Neuronal stem cell (in vitro differentiated cells): Measurements from ENCODE around the gene HSD3B7.
A peak's percentile ranks its signal among the peaks of the same experiment; 100 is the strongest.

Experiments
- DNase-seq: peaks from one replicate; pipeline ENCODE4 v3.0.0-alpha.2; 2013; ENCODE audit warnings: low spot score
- H2AFZ ChIP-seq: one replicate; pipeline ENCODE4 v1.6.1; 2013; ENCODE audit warnings: mild to moderate bottlenecking, low read length, inconsistent platforms
- H2AK5ac ChIP-seq: 2 replicates; pipeline ENCODE4 v1.6.1; 2013; ENCODE audit warnings: low read depth, mild to moderate bottlenecking, inconsistent platforms, low read length, moderate library complexity, mixed read lengths
- H2BK120ac ChIP-seq: 2 replicates; pipeline ENCODE4 v1.6.1; 2013; ENCODE audit warnings: low read depth, mild to moderate bottlenecking, inconsistent platforms, low read length, moderate library complexity, mixed read lengths
- H2BK12ac ChIP-seq: one replicate; pipeline ENCODE4 v1.6.1; 2013; ENCODE audit warnings: low read length, inconsistent platforms
- H2BK15ac ChIP-seq: 2 replicates; pipeline ENCODE4 v1.6.1; 2013; ENCODE audit warnings: mild to moderate bottlenecking, low read length, inconsistent platforms, mixed read lengths
- H2BK5ac ChIP-seq: one replicate; pipeline ENCODE4 v1.6.1; 2013; ENCODE audit warnings: inconsistent platforms, mild to moderate bottlenecking, low read length, moderate library complexity
- H3K14ac ChIP-seq: one replicate; pipeline ENCODE4 v1.6.1; 2013; ENCODE audit warnings: low read length, inconsistent platforms
- H3K18ac ChIP-seq: 2 replicates; pipeline ENCODE4 v1.6.1; 2013; ENCODE audit warnings: low read length, inconsistent platforms
- H3K23ac ChIP-seq: 2 replicates; pipeline ENCODE4 v1.6.1; 2013; ENCODE audit warnings: low read depth, mild to moderate bottlenecking, mixed read lengths, low read length, inconsistent platforms; ENCODE audit not compliant: poor library complexity
- H3K27ac ChIP-seq: replicated peaks from 3 replicates; pipeline ENCODE4 v1.5.1; 2013; ENCODE audit warnings: low read length, inconsistent platforms
- H3K27me3 ChIP-seq, 3 experiments: 2 replicates each; pipeline ENCODE4 v1.6.1; 2013; ENCODE audit warnings: low read length in 3 of 3, mild to moderate bottlenecking in 2 of 3, inconsistent platforms in 1 of 3, low read depth in 1 of 3, mixed read lengths in 1 of 3, moderate library complexity in 1 of 3; ENCODE audit not compliant: control insufficient read depth in 3 of 3, insufficient read depth in 3 of 3
- H3K36me3 ChIP-seq, 2 donors: replicated peaks in 1 of 2; 2 replicates each; pipeline ENCODE4 v1.6.1; 2013; ENCODE audit warnings: low read length in 2 of 2; ENCODE audit not compliant: control insufficient read depth in 2 of 2, insufficient read depth in 2 of 2
- H3K4ac ChIP-seq: 2 replicates; pipeline ENCODE4 v1.6.1; 2013; ENCODE audit warnings: inconsistent platforms, mild to moderate bottlenecking, low read length, moderate library complexity
- H3K4me1 ChIP-seq, 2 donors: 1 replicate in 1 of 2; 2 replicates in 1 of 2; pipeline ENCODE4 v1.6.1; 2013; ENCODE audit warnings: low read length in 2 of 2, low read depth in 1 of 2; ENCODE audit not compliant: control insufficient read depth in 2 of 2, insufficient read depth in 1 of 2
- H3K4me2 ChIP-seq: one replicate; pipeline ENCODE4 v1.6.1; 2013; ENCODE audit warnings: mild to moderate bottlenecking, low read length, inconsistent platforms; ENCODE audit not compliant: insufficient read depth, poor library complexity, severe bottlenecking
- H3K4me3 ChIP-seq, 2 donors: 2 replicates each; pipeline ENCODE4 v1.5.1; 2013; ENCODE audit warnings: low read length in 2 of 2, mild to moderate bottlenecking in 2 of 2, inconsistent platforms in 1 of 2, moderate library complexity in 1 of 2
- H3K79me1 ChIP-seq: one replicate; pipeline ENCODE4 v1.6.1; 2013; ENCODE audit warnings: low read depth, mild to moderate bottlenecking, inconsistent platforms, low read length, moderate library complexity
- H3K9ac ChIP-seq: one replicate; pipeline ENCODE4 v1.6.1; 2013; ENCODE audit warnings: mild to moderate bottlenecking, low read depth, low read length, inconsistent platforms; ENCODE audit not compliant: poor library complexity
- H3K9me3 ChIP-seq, 2 donors: replicated peaks in 1 of 2; 2 replicates each; pipeline versions ENCODE3 to v1.6.1; 2013; ENCODE audit warnings: low read length in 2 of 2, mild to moderate bottlenecking in 2 of 2, inconsistent platforms in 1 of 2, low read depth in 1 of 2, mixed read lengths in 1 of 2, moderate library complexity in 1 of 2; ENCODE audit not compliant: control insufficient read depth in 2 of 2, insufficient read depth in 1 of 2
- H4K8ac ChIP-seq: one replicate; pipeline ENCODE4 v1.6.1; 2013; ENCODE audit warnings: low read depth, mild to moderate bottlenecking, inconsistent platforms, low read length, moderate library complexity
- H4K91ac ChIP-seq: one replicate; pipeline ENCODE4 v1.6.1; 2013; ENCODE audit warnings: low read length, low read depth, mild to moderate bottlenecking, inconsistent platforms; ENCODE audit not compliant: poor library complexity
- WGBS, 2 donors: extraction: QIAGEN DNeasy Blood & Tissue Kit; methylation state at CpG; one replicate each; pipeline ENCODE4 v1.1.7; 2013; ENCODE audit warnings: missing lambda C conversion rate in 2 of 2, mixed read lengths in 1 of 2; ENCODE audit not compliant: insufficient read length in 2 of 2, insufficient replicate concordance in 1 of 2; ENCODE audit errors: extremely low coverage in 2 of 2; 5-methylcytosine and 5-hydroxymethylcytosine counted together

The HSD3B7 gene

DNA sequence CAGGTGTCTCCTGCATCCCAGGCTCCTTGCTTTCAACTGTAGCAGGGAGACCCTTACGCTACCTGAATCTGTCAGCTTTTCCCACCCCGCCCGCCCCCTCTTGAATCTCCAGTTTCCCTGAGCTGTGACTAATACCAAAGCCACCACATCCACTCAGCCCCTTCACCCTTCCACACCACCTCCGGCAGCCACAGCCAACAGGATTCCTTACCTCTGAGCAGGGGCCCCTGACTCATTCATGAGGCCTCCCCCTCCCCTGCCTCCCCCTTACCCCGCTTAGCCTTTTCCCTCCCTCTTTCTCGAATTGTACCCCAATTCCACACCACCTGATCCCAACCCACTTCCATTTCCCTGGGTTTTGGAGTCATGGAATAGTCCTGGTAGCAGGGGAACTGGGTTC is 23.1 kb downstream of the HSD3B7 start:
- no peak overlapping the region for H2BK120ac ChIP-seq
- H3K27me3 ChIP-seq = peaks cover 0 to 3% (median 0%) of the 10 kb centered on the region in 3 experiments
- H3K4me1 ChIP-seq = peaks cover 13 to 20% of the 10 kb centered on the region in 2 donors
- no peak overlapping the region for H3K4me2 ChIP-seq
- H4K8ac ChIP-seq = no peak overlapping the region
- no peak overlapping the region for H2BK15ac ChIP-seq
- no peak overlapping the region for H2BK12ac ChIP-seq
- no peak overlapping the region for H3K18ac ChIP-seq
- H3K4ac ChIP-seq = no peak overlapping the region
- H4K91ac ChIP-seq = no peak overlapping the region
- H3K4me3 ChIP-seq = no peak overlapping the region
- H3K36me3 ChIP-seq = no peaks in the 10 kb centered on the region
- no peak overlapping the region for H3K14ac ChIP-seq
- no peak overlapping the region for H3K23ac ChIP-seq
- DNase-seq = no peak
- H3K27ac ChIP-seq = no peak overlapping the region
- no peak overlapping the region for H2BK5ac ChIP-seq
- H2AK5ac ChIP-seq = peak overlapping the region; percentile 9
- no CpG with 5 or more reads among the region's 6 CpGs for WGBS, 2 donors
- H3K79me1 ChIP-seq = peaks cover 5% of the 10 kb centered on the region
- H3K9ac ChIP-seq = no peak overlapping the region
- H2AFZ ChIP-seq = no peak overlapping the region
- H3K9me3 ChIP-seq = no peaks in the 10 kb centered on the region

DNA sequence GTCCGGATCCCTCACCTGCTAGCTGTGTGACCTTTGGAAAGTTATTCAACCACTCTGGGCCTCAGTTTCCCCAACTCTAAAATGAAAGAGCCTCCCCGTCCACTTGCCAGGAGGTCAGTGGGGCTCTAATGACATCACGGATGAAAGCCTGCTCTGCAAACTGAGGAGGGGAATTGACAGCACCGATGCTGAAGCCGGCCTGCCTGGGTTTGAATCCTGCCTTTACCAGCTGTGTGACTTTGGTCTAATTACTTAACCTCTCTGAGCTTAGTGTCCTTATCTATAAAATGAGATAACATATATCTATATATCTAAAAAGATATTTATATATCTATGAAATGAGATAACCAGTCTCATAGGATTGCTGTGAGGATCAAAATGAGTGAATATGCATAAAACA is 23.5 kb downstream of the HSD3B7 start:
- Histone ChIP-seq H3K14ac (no peak overlapping the region), H2AK5ac (peak overlapping the region; percentile 9), H3K4me2 (no peak overlapping the region), H3K9ac (no peak overlapping the region), H3K18ac (no peak overlapping the region), H3K27me3 (peaks cover 0 to 3% (median 0%) of the 10 kb centered on the region in 3 experiments), H3K27ac (no peak overlapping the region), H3K79me1 (peaks cover 5% of the 10 kb centered on the region), H4K91ac (no peak overlapping the region), H3K4me3 (no peak overlapping the region), H2BK5ac (no peak overlapping the region), H4K8ac (no peak overlapping the region), H2AFZ (no peak overlapping the region), H2BK12ac (no peak overlapping the region), H2BK15ac (no peak overlapping the region), H3K36me3 (no peaks in the 10 kb centered on the region), H2BK120ac (no peak overlapping the region), H3K23ac (no peak overlapping the region), H3K4me1 (peaks cover 13 to 19% of the 10 kb centered on the region in 2 donors), H3K9me3 (no peaks in the 10 kb centered on the region), H3K4ac (no peak overlapping the region)
- no CpG with 5 or more reads among the region's 5 CpGs for WGBS, 2 donors
- no peak for DNase-seq

DNA sequence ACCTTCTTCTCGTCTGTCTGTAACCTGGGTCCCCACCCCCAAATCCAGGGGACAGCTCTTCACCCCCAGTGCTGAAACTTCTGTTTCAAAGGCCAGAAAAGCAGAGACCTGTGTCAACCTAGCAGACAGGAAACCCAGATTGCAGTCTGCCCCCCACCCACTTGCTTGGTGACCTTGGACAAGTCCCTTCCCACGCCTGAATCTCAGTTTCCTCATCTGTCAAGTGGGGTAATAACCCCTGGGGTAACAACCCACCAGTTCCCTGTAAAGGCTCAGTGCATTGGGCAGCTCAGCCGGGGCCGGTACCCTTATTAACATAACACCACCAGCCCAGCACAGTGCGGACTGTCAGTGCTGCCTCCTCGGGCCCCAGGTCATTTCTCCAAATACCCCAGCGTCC is 24.1 kb downstream of the HSD3B7 start:
- no peak overlapping the region for H4K91ac ChIP-seq
- H2AFZ ChIP-seq = no peak overlapping the region
- peak overlapping the region; percentile 22 for H2BK5ac ChIP-seq
- peak overlapping the region; percentile 31 for H2AK5ac ChIP-seq
- peaks cover 0 to 3% (median 0%) of the 10 kb centered on the region in 3 experiments for H3K27me3 ChIP-seq
- peaks cover 13 to 18% of the 10 kb centered on the region in 2 donors for H3K4me1 ChIP-seq
- DNase-seq = no peak
- H3K23ac ChIP-seq = peak overlapping the region; percentile 35
- H3K79me1 ChIP-seq = peaks cover 5% of the 10 kb centered on the region
- no peaks in the 10 kb centered on the region for H3K36me3 ChIP-seq
- no peak overlapping the region for H2BK120ac ChIP-seq
- H3K9ac ChIP-seq = peak overlapping the region; percentile 71
- no peak overlapping the region for H4K8ac ChIP-seq
- H3K4me3 ChIP-seq = peak overlapping the region in 1 of 2 donors; percentile 54
- H3K27ac ChIP-seq = no peak overlapping the region
- no CpG with 5 or more reads among the region's 7 CpGs for WGBS, 2 donors
- no peak overlapping the region for H3K4ac ChIP-seq
- no peak overlapping the region for H2BK12ac ChIP-seq
- H3K18ac ChIP-seq = no peak overlapping the region
- H2BK15ac ChIP-seq = no peak overlapping the region
- no peak overlapping the region for H3K4me2 ChIP-seq
- H3K14ac ChIP-seq = peak overlapping the region; percentile 3
- H3K9me3 ChIP-seq = no peaks in the 10 kb centered on the region

DNA sequence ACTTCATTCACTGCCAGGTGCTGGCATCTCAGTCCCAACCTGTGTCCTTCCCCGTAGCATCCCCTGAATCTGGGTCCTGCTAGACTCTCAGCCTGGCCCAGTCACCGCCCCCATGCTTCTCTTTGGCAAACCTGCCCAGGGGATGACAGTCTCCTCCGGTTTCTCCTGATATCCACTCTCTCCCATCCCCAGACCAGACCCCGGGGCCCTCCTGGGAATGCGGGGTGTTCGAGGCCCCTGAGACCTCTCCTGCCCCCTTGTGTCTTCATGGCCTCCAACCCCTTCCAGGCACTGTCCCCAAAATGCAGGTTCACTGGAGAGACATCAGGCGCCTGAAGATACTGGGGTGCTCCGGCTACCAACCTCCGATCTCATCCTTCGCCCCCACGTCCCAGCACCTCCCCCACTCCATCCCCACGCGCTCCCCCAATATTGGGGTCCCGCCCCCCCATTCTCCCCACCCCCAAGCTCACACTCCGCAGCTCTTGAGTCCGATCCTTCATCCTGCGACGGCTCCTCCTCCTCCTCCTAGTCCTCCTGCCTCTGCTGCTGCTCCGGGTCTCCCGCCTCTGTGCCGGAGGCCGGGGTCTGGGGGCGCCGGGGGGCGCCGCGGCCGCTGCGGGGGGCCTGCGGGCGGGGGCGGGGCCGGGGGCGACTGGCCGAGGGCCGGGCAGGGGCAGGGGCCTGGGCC is 25.0 kb downstream of the HSD3B7 start:
- Histone ChIP-seq H3K4me2 (peak overlapping the region; percentile 45), H3K9ac (peak overlapping the region; percentile 71), H3K36me3 (no peaks in the 10 kb centered on the region), H4K8ac (no peak overlapping the region), H3K79me1 (no peaks in the 10 kb centered on the region), H2BK12ac (no peak overlapping the region), H4K91ac (no peak overlapping the region), H2BK120ac (no peak overlapping the region), H3K9me3 (no peaks in the 10 kb centered on the region), H2BK5ac (no peak overlapping the region), H3K18ac (peak overlapping the region; percentile 5), H3K4ac (no peak overlapping the region), H2AK5ac (no peak overlapping the region), H2BK15ac (no peak overlapping the region), H3K4me3 (peak overlapping the region; percentile 54 to 72), H2AFZ (peak overlapping the region; percentile 94), H3K4me1 (peaks cover 13 to 18% of the 10 kb centered on the region in 2 donors), H3K23ac (peak overlapping the region; percentile 35), H3K27me3 (peaks cover 0 to 3% (median 3%) of the 10 kb centered on the region in 3 experiments), H3K14ac (peak overlapping the region; percentile 3), H3K27ac (no peak overlapping the region)
- no peak for DNase-seq
- WGBS, 2 donors = no CpG with 5 or more reads among the region's 36 CpGs
